ENCODE data around the gene NRROS.

DNA sequence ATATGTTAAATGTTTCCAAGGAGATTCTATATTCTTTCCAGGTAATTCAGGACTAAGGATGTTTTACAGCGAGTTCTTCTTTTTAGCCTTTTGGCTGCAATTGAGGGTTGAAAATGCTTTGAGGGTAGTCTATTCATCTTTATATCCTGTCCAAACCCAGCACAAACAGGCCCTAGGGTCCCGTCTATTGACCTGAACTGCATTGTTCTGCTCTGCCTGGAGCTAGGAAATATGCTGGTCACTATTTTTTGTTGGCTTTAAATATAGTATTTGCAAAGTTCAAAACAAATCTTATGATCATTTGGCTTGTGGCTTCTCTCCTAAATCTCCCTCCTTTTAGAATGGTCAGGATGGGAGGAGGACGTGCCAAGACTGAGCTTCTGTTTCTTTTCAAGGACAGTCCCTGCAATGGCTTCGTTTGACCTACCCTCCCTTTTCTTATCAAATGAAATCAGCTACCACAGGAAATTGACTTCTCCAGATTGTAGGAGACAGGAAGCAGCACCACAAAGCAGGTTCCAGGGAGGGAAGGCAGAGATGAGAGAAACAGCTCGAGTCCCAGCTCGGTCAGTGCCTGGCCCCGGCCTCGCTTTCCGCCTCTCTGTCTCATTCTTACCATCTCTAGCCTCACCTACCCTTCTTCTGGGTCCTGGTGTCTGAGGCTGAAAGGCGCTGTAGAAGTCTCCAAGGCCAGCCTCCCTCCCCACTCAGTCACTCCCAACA lies 27.6 kb upstream of the NRROS start:
- TF ChIP-seq BRCA1 (IDR thresholded peaks at IDR 0.05; ENCODE audit: low read depth, low read length) (no peak), ESRRA (IDR thresholded peaks at IDR 0.05; ENCODE audit: low read length) (no peak), TBL1XR1 (IDR thresholded peaks at IDR 0.05; ENCODE audit: low read depth, low read length) (no peak), MYC (IDR thresholded peaks at IDR 0.05; ENCODE audit: insufficient read depth, insufficient read length, insufficient replicate concordance, low read length, severe bottlenecking) (no peak), KLF5 (IDR thresholded peaks at IDR 0.05; ENCODE audit: partially characterized antibody) (no peak), RFX5 (IDR thresholded peaks at IDR 0.05; ENCODE audit: low read depth, low read length) (no peak), HCFC1 (IDR thresholded peaks at IDR 0.05; ENCODE audit: low read length) (no peak), TARDBP (IDR thresholded peaks at IDR 0.05; ENCODE audit: borderline replicate concordance) (no peak), NFYB (IDR thresholded peaks at IDR 0.05; ENCODE audit: insufficient read depth, low read depth, low read length) (no peak), KDM1A (IDR thresholded peaks at IDR 0.05; ENCODE audit: borderline replicate concordance) (no peak), REST (IDR thresholded peaks at IDR 0.05; ENCODE audit: low read depth, low read length) (no peak)
- TF ChIP-seq, protein P1, sequence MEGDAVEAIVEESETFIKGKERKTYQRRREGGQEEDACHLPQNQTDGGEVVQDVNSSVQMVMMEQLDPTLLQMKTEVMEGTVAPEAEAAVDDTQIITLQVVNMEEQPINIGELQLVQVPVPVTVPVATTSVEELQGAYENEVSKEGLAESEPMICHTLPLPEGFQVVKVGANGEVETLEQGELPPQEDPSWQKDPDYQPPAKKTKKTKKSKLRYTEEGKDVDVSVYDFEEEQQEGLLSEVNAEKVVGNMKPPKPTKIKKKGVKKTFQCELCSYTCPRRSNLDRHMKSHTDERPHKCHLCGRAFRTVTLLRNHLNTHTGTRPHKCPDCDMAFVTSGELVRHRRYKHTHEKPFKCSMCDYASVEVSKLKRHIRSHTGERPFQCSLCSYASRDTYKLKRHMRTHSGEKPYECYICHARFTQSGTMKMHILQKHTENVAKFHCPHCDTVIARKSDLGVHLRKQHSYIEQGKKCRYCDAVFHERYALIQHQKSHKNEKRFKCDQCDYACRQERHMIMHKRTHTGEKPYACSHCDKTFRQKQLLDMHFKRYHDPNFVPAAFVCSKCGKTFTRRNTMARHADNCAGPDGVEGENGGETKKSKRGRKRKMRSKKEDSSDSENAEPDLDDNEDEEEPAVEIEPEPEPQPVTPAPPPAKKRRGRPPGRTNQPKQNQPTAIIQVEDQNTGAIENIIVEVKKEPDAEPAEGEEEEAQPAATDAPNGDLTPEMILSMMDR (IDR thresholded peaks at IDR 0.05 in 2 of 3, conservative IDR thresholded peaks at IDR 0.05 in 1 of 3; ENCODE audit: control insufficient read depth in 2 of 3, extremely low read depth in 1 of 3, insufficient read depth in 1 of 3, low read depth in 3 of 3, low read length in 3 of 3): no peak

All from GM12878 (cell line).